H9 (cell line): ENCODE results near the gene GSTM3. TPM values are rescaled to one million over a fixed set of nuclear protein-coding genes. Genes with fewer than 3 reads are reported as not detected.

ENCODE experiments used
- DNase-seq: peaks from one replicate; pipeline ENCODE4 v3.0.0-alpha.2; 2017
- H2AFZ ChIP-seq: one replicate; pipeline ENCODE4 v1.6.1; 2013; ENCODE audit warnings: mild to moderate bottlenecking, low read length, control low read depth, moderate library complexity
- H2AK5ac ChIP-seq: 2 replicates; pipeline ENCODE4 v1.6.1; 2013; ENCODE audit warnings: low read length, control low read depth, mixed read lengths; ENCODE audit not compliant: insufficient read length
- H2BK120ac ChIP-seq: one replicate; pipeline ENCODE4 v1.6.1; 2013; ENCODE audit warnings: low read depth, mild to moderate bottlenecking, low read length, control low read depth, inconsistent platforms; ENCODE audit not compliant: poor library complexity, severe bottlenecking
- H2BK12ac ChIP-seq: 2 replicates; pipeline ENCODE4 v1.6.1; 2013; ENCODE audit warnings: low read length, control low read depth, mixed read lengths, low read depth; ENCODE audit not compliant: insufficient read length
- H2BK15ac ChIP-seq: 2 replicates; pipeline ENCODE4 v1.6.1; 2013; ENCODE audit warnings: low read depth, low read length, control low read depth
- H2BK20ac ChIP-seq: one replicate; pipeline ENCODE4 v1.6.1; 2013; ENCODE audit warnings: low read depth, mild to moderate bottlenecking, low read length, control low read depth, inconsistent platforms; ENCODE audit not compliant: poor library complexity, severe bottlenecking
- H2BK5ac ChIP-seq: 2 replicates; pipeline ENCODE4 v1.6.1; 2013; ENCODE audit warnings: low read length, control low read depth, mixed read lengths; ENCODE audit not compliant: insufficient read length
- H3K14ac ChIP-seq: 2 replicates; pipeline ENCODE4 v1.6.1; 2013; ENCODE audit warnings: low read length, control low read depth; ENCODE audit not compliant: insufficient read depth
- H3K18ac ChIP-seq: 2 replicates; pipeline ENCODE4 v1.6.1; 2013; ENCODE audit warnings: low read depth, mild to moderate bottlenecking, mixed read lengths, low read length, control low read depth; ENCODE audit not compliant: insufficient read length
- H3K23ac ChIP-seq: 2 replicates; pipeline ENCODE4 v1.6.1; 2013; ENCODE audit warnings: low read length, control low read depth, mixed read lengths, low read depth; ENCODE audit not compliant: insufficient read length
- H3K23me2 ChIP-seq: 2 replicates; pipeline ENCODE4 v1.6.1; 2013; ENCODE audit warnings: low read depth, mild to moderate bottlenecking, mixed read lengths, low read length, control low read depth; ENCODE audit not compliant: insufficient read length, poor library complexity, severe bottlenecking
- H3K27ac ChIP-seq: 2 replicates; pipeline ENCODE4 v1.5.1; 2013; ENCODE audit warnings: low read length, control low read depth, mixed read lengths, low read depth; ENCODE audit not compliant: insufficient read length
- H3K27me3 ChIP-seq: 2 replicates; pipeline ENCODE4 v1.6.1; 2013; ENCODE audit warnings: low read length, control low read depth, inconsistent platforms; ENCODE audit not compliant: insufficient read depth
- H3K4ac ChIP-seq: 2 replicates; pipeline ENCODE4 v1.6.1; 2013; ENCODE audit warnings: low read depth, mild to moderate bottlenecking, control low read depth, inconsistent platforms, low read length, moderate library complexity
- H3K4me1 ChIP-seq: 2 replicates; pipeline ENCODE4 v1.6.1; 2013; ENCODE audit warnings: low read length, control low read depth, inconsistent platforms; ENCODE audit not compliant: insufficient read depth
- H3K4me2 ChIP-seq: 2 replicates; pipeline ENCODE4 v1.6.1; 2013; ENCODE audit warnings: low read length, control low read depth, mixed read lengths; ENCODE audit not compliant: insufficient read length, insufficient read depth
- H3K56ac ChIP-seq: 2 replicates; pipeline ENCODE4 v1.6.1; 2013; ENCODE audit warnings: low read depth, mild to moderate bottlenecking, mixed read lengths, low read length, control low read depth; ENCODE audit not compliant: insufficient read length
- H3K79me1 ChIP-seq: 2 replicates; pipeline ENCODE4 v1.6.1; 2013; ENCODE audit warnings: low read depth, mild to moderate bottlenecking, moderate library complexity, low read length, control low read depth, inconsistent platforms; ENCODE audit not compliant: insufficient read depth, poor library complexity, severe bottlenecking
- H3K79me2 ChIP-seq: 2 replicates; pipeline ENCODE4 v1.6.1; 2013; ENCODE audit warnings: low read length, control low read depth, inconsistent platforms; ENCODE audit not compliant: insufficient read depth
- H3K9ac ChIP-seq: 2 replicates; pipeline ENCODE4 v1.6.1; 2013; ENCODE audit warnings: low read length, control low read depth, mixed read lengths; ENCODE audit not compliant: insufficient read length; ENCODE audit errors: extremely low read depth
- H3K9me3 ChIP-seq: one replicate; pipeline ENCODE4 v1.6.1; 2013; ENCODE audit warnings: low read depth, low read length, inconsistent platforms; ENCODE audit not compliant: control insufficient read depth
- H3T11ph ChIP-seq: one replicate; pipeline ENCODE4 v1.6.1; 2013; ENCODE audit warnings: mild to moderate bottlenecking, low read length, control low read depth, inconsistent platforms
- H4K20me1 ChIP-seq: one replicate; pipeline ENCODE4 v1.6.1; 2013; ENCODE audit not compliant: control insufficient read depth, insufficient read length, insufficient read depth
- H4K5ac ChIP-seq: 2 replicates; pipeline ENCODE4 v1.6.1; 2013; ENCODE audit warnings: low read depth, mild to moderate bottlenecking, mixed read lengths, low read length, control low read depth; ENCODE audit not compliant: insufficient read length
- H4K8ac ChIP-seq: replicated peaks from 2 replicates; pipeline ENCODE4 v1.6.1; 2013; ENCODE audit warnings: low read length, control low read depth, mixed read lengths, low read depth; ENCODE audit not compliant: insufficient read length
- H4K91ac ChIP-seq: 2 replicates; pipeline ENCODE4 v1.6.1; 2013; ENCODE audit warnings: low read depth, mild to moderate bottlenecking, moderate library complexity, mixed read lengths, low read length, control low read depth; ENCODE audit not compliant: insufficient read length
- H3K27ac Mint-ChIP-seq, 3 experiments: 2 replicates in 2 of 3; 3 replicates in 1 of 3; pipeline ENCODE4 v1.8.0; 2020 to 2021; ENCODE audit warnings: mixed read lengths in 3 of 3, mild to moderate bottlenecking in 1 of 3, moderate library complexity in 1 of 3
- H3K27me3 Mint-ChIP-seq: 2 replicates; pipeline ENCODE4 v1.8.0; 2021; ENCODE audit warnings: low read depth, mild to moderate bottlenecking, moderate library complexity, mixed read lengths
- H3K36me3 Mint-ChIP-seq, 3 experiments: 2 replicates in 2 of 3; 3 replicates in 1 of 3; pipeline ENCODE4 v1.8.0; 2020 to 2021; ENCODE audit warnings: low read depth in 3 of 3, mixed read lengths in 3 of 3; ENCODE audit not compliant: insufficient read depth in 1 of 3
- H3K4me1 Mint-ChIP-seq, 2 experiments: 2 replicates each; pipeline ENCODE4 v1.8.0; 2020; ENCODE audit warnings: mixed read lengths in 2 of 2
- H3K4me3 Mint-ChIP-seq, 2 experiments: 2 replicates in 1 of 2; 3 replicates in 1 of 2; pipeline ENCODE4 v1.8.0; 2020 to 2021; ENCODE audit warnings: mild to moderate bottlenecking in 2 of 2, mixed read lengths in 2 of 2, moderate library complexity in 1 of 2
- H3K9me3 Mint-ChIP-seq, 2 experiments: 2 replicates in 1 of 2; 3 replicates in 1 of 2; pipeline ENCODE4 v1.8.0; 2020; ENCODE audit warnings: mild to moderate bottlenecking in 2 of 2, mixed read lengths in 2 of 2, moderate library complexity in 1 of 2
- CTCF ChIP-seq: fragments of 200-600 bp; sonication (generic); conservative IDR thresholded peaks from 3 replicates; pipeline ENCODE4 v1.8.0; 2021; ENCODE audit warnings: antibody characterized with exemption, mild to moderate bottlenecking
- WGBS: extraction: QIAGEN DNeasy Blood & Tissue Kit; methylation state at CpG from one replicate; pipeline ENCODE4 v1.1.7; 2013; ENCODE audit warnings: missing lambda C conversion rate, low lambda C conversion rate, mixed read lengths; ENCODE audit not compliant: insufficient read length; ENCODE audit errors: extremely low coverage; 5-methylcytosine and 5-hydroxymethylcytosine counted together
- total RNA-seq: library from RNA; stranded (reverse); gene quantifications from 2 replicates; pipeline ENCODE4 v1.2.1, GENCODE V29; 2021

Gene GSTM3
- total RNA-seq, 1 experiment from 2014 or later = 3.5 TPM

- Mint-ChIP-seq H3K36me3 (no peaks in the 10 kb centered on the region), H3K27me3 (peaks cover 23% of the 10 kb centered on the region), H3K9me3 (no peaks in the 10 kb centered on the region), H3K4me3 (no peak overlapping the region), H3K4me1 (peaks cover 5 to 6% of the 10 kb centered on the region in 2 experiments), H3K27ac (no peak overlapping the region)
- Histone ChIP-seq H2BK120ac (no peak overlapping the region), H3K56ac (no peak overlapping the region), H2BK12ac (no peak overlapping the region), H4K91ac (no peak overlapping the region), H3K14ac (no peak overlapping the region), H3K4me2 (no peak overlapping the region), H2BK5ac (no peak overlapping the region), H2AFZ (no peak overlapping the region), H3K79me2 (no peaks in the 10 kb centered on the region), H2AK5ac (no peak overlapping the region), H4K8ac (no peak overlapping the region), H3K23ac (no peak overlapping the region), H3K4me1 (no peaks in the 10 kb centered on the region), H4K20me1 (no peaks in the 10 kb centered on the region), H2BK20ac (no peak overlapping the region), H2BK15ac (no peak overlapping the region), H3K9me3 (no peaks in the 10 kb centered on the region), H3K27me3 (peaks cover 3% of the 10 kb centered on the region; the same call in 1 of the 2 replicates), H3K18ac (no peak overlapping the region), H3K79me1 (no peaks in the 10 kb centered on the region), H3K9ac (no peak overlapping the region), H3T11ph (no peak overlapping the region), H3K23me2 (no peaks in the 10 kb centered on the region), H3K27ac (no peak overlapping the region), H4K5ac (no peak overlapping the region), H3K4ac (no peak overlapping the region)
- TF ChIP-seq CTCF = no peak
- no CpG with 5 or more reads among the region's 6 CpGs for WGBS
- no peak for DNase-seq
Observed at GRCh38 chr1:109772658-109773202, 31.9 kb upstream of the GSTM3 start.
